ENCODE data around the gene VWA3B.

Gene VWA3B

DNA sequence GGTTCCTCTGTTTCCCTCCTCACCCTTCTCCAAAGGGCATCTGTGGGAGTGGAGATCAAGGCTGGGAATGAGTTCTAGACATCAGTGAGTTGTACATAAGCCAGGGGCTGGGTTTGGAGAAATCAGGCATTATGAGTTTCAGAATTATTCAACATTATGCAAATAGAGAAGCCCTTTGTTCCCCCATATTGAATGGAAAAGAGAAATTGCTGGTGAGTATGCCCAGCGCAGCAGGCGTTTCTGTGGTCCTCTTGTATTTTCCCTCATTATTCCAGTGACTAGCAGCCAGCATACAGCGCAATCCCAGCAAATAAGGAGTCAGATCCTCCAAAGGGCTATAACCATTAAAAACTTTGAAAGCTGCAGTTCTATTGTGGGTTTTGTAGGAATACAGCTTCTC is 94.4 kb downstream of the VWA3B start:
- no peak for DNase-seq

DNA sequence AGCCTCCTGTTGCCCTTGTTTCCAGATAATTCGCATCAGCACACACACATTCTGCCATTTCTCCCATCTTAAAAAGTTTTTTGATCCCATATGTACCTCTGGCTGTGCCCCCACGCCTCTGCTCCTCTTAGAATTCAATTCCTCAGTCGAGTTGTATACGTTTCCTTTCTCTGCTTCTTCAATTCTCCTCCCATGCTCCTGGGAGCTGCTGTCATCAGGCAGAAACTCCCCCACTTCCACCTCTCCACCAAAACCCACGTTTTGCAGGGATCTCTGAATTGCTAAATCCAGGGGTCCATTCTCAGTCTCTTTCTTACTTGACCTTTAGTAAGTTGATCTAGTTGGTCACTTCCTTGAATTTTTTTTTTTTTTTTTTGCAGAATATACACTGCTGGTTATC is 98.8 kb downstream of the VWA3B start:
- no peak for DNase-seq

DNA sequence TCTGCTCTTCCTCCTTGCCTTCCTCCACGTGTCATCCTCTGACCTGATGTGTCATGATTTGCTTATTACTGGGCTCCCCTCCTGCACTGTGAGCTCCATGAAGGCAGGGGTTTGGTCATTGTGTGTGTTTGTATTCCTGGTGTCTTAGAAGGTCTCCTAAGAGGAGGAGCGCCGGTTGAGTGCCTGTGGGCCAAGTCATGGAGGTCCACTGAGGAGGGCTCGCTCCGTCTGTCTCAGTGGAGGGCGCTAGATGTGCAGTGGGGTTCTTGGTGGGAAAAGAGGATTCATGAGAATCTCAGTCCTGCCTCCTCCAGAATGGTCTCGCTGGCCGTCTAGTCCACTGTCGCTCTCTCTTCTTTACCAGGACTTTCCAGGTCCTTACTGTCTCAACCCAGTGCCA is 100.2 kb downstream of the VWA3B start:
- no peak for DNase-seq

DNA sequence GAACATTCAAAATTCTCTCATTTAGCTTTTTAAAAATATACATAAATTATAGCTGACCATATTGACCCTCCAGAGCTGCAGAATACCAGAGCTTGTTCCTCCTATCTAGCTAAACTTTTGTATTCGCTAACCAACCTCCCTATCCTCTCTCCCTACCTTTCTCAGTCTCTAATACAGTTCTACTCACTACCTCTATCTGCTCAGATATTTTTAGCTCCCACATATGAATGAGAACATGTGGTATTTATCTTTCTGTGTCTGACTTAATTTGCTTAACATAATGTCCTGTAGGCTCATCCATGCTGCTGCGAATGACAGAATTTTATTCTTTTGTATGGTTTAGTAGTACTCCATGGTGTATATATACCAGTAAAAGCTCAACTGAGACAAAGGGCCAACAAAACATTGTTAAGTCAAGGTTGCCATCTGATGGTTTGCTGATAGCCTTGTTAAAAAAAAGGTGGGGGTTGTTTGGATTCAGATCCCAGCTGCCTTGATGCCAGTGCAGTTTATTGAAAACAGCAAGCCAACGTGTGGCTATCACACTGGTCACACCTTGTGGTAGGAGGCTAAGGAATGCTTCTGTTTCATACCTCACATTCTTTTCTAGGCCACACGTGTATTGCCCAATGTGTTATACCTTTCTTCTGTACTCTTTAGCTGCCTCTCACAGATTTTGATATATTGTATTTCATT is 101.5 kb downstream of the VWA3B start:
- DNase-seq, result no peak

DNA sequence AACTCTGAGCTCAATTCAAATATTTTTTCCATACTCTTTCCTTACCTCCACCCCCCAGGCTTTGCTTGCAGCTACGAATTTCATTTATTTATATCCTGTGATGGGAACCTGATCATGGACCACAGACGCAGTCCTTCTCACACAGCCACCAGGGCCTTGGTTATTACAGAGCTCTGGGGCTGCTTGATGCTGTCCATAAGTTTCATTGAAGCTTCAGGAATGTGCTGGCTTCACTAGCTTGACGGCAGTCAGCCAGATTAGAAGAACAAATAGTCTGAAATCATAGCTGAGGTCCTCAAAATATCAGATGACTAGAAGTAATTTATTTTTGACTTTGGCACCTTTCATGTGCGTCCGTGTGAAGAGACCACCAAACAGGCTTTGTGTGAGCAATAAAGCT is 104.9 kb downstream of the VWA3B start:
- DNase-seq, result no peak

DNA sequence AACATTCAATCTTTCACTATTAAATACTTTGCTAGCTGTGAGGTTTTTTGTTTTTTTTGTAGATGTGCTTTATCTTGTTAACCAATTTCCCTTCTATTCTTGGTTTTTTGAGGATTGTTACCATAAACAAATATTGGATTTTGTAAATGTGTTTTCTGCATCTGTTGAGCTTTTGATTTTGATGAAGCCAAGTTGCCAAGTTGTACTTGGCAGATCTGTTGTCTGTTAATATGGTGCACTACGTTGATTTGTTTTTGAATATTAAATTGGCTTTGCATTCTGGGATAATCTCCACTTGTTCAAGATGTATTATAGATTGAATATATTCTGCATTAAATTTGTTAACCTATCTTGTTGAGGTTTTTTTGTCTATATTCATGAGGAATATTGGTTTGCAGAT is 114.6 kb downstream of the VWA3B start:
- DNase-seq, result no peak

DNA sequence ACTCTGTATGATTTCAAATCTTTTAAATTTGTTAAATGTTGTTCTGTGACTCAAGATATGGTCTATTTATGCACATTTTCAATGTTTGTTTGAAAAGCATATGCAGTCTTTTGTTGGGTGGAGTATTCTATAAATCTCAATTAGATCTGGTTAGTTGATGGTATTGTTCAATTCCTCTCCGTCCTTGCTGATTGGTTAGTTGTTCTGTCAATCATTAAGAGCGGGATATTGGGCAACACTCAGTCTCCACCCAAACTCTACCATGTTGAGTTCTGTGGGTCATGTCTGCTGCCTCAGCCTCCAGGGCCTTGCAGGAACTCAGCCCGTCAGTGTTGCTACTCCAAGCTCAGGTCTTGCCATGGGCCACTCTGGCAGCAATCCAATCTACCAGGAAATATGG is 118.9 kb downstream of the VWA3B start:
- no peak for DNase-seq

DNA sequence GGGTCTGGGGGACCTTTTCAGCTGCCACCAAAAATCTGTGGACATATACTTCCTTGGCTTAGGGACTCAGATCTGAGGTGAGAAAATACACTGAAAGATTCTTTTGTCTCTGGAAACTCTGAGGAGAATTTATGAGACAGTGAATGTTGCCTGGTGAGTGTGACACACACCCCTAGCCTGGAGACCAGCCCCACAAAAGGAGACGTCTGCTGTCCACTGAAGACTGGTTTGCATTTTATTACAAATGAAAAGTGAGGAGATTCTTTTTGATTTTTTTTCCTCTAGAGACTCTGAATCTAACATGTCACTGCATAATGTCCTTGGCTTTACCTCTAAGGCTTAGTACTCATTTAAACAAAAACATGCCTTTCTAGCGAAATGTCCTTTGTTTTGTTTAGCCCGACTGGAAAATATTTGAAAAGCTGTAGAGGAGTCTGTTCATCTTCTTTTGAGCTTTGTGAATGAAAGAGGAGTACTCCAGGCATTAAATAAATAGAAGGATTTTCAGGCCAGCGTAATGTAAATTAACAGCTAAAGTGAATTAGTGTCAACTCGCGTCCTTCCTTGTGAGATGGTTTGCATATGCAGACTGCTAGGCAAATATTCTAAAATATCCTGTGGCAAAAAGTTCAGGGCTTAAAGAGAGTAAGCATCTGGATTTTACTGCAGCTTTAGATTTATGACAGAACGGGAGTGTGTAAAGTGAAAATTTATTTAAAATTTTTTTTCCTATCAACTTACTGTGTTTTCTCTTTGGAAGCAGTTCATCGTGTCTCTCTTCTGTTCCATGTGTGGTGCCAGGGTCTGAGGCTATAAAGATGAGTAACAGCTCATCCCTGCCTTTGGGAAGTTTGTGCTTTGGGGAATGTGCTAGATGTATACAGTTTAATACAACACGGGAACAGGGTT is 125.4 kb downstream of the VWA3B start:
- no peak for DNase-seq

DNA sequence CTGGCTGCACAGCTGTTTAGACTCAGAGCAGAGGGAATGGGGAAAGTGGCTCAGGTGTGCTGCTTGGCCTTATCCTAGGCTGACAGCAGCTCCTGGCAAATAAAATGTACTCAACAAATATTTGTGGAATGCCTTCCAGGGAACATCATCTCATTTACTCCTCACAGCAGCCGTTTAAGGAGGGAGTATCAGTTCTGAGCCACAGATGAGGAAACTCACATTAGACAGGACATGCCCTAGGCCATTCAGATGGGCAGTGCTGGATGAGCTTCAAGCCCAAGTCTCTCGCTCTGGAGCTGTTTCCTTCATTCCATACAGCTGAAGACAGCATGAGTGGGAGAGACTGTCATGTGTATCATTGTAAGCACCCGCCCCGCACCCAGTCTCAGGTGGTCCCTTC is 129.6 kb downstream of the VWA3B start:
- no peak for DNase-seq

DNA sequence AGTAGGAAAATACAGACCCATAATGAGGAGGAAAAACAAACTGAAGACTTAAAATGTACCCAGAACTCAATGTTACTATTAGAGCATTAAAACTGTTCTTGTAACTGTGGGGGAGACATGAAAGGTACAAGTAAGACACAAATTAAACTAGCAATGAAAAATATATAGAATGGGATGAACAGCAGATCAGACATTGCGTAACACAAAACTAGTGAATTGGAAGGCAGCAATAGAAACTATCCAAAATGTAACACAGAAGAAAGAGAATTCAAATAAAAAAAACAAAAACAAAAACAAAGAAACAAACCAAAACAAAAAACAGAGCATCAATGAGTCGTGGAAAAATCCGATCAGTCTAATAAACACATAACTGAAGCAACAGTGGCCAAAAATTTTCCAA is 132.2 kb downstream of the VWA3B start:
- DNase-seq, result no peak

DNA sequence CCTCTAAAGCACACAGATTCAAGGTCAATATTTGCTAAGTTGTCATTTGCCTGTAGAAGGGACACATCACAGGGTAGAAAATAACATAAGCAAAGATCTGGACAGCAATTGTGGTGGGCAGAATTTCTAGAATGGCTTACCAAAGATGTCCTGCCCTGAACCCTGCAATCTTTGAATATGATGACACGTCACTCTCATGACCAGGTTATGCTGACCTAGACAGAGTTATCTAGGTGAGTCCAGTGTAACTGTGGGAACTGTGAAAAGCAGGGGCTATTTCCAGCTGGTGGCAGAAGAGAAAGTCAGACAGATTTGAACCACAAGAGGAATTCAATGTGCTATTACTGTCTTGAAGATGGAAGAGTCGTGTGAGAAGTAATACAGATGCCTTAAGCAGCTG is 147.0 kb downstream of the VWA3B start:
- DNase-seq, result no peak

DNA sequence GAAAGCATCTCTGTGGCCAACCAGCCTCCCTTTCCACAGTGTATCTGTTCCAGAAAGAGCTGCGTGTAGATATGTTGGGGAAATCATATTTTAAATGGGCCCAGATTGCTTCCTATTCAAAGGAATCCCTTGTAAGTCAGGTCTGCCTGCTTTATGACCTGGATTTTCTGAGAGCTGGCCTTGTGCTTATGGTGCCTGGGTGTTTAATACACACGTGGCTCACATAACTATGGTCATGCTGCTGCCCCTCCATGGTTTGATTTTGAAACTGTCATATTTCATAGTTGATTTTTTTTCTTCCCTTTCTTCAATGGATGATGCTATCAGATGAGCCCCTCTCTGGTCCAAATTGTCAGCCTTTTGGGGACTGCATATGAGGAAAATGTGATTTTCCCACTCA is 147.8 kb downstream of the VWA3B start:
- DNase-seq, result no peak

DNA sequence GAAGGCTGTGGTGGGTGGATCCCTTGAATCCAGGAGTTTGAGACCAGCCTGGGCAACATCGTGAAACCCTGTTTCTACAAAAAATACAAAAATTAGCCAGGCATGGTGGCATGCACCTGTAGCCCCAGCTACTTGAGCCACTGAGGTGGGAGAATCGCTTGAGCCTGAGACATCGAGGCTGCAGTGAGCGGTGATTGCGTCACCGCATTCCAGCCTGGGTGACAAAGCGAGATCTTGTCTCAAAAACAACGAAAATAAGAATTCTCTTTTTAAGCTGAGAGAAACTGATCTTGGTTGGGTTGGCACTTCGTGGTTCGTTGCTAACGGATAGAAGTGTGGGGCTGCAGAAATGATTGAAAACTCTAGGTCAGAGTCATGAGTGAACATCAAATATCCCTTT is 150.0 kb downstream of the VWA3B start:
- DNase-seq, result no peak

DNA sequence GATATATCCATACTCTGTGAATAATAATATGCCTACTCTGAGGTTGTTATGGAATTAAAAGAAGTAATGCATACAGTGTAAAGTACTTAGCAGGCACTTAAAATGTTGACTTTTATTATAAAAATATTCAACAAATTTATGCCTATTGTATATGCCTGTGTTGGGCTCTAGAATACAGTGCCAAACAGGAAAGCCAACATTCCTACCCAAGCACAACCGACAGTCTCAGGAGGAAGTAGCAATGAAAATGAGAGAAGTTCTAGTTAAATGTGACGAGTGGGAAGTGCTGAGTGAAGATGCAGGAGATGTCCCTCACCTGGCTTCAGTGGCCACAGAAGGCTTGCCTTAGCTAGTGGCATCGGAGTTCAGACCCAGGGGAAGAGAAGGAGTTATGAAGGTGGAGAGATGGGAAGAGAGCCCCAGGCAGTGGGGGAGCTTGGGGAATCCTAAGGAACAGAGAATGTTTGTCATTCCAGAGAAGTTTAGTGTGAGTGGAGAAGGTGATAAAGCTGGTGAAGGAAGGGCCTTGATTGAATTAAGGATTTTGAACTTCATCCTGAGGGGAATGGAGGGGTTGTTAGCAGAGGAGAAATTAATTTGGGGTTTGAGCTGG is 153.9 kb downstream of the VWA3B start:
- no peak for DNase-seq

DNA sequence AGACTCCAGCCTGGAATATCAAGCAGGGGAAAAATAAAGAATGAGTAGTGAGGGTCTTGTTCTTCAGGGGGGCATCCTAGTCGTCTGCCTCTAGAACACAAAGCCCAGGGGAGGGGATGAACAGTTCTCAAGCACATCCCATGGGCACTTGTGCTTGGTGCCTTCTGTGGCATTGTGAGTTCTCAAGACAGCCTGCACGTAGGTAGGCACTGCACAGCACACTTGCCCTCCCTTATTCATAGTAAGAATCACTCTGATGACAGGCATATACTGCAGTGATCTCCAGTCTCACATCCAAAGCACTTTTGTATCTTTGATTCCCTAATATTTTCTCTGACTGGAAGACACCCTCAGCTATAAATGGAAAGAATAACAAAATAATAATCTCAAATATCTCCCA is 154.6 kb downstream of the VWA3B start:
- no peak for DNase-seq

DNA sequence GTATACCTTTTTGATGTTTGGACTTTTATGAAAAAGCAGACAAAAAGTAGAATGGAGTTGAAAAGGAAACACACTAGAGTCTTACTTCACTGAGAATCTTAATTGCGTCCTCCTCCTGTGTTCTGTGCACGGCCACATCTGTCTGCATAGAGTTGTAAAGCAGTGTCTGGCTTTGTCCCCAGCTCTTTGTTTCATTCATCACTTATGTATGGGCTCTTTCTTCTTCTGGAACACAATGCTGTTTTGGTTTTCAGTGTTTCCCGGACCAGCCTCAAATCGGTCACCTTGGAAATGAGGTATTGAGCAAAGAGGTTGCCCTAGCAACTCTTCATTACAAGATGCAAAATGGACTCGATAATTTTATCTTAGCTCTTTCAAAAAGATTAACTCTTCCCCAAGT is 155.0 kb downstream of the VWA3B start:
- DNase-seq, result no peak

DNA sequence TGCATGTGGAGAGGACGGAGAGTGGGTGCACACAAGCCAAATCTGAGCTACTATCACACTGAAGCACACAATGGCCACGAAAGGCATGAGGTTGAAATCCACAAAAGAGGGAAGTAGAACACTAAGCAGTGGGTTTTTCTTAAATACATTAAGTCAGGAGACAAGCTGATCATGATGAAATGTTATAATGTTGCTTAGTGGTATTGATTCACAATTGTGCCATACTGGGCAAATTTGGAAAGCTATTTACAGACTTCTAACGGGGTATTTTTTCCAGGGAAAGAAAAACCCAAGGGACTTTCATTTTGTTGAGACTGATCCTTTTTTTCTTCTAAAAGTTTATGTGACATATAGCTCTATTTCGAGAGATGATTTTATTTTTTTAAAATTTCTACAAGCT is 158.5 kb downstream of the VWA3B start:
- DNase-seq, result no peak

DNA sequence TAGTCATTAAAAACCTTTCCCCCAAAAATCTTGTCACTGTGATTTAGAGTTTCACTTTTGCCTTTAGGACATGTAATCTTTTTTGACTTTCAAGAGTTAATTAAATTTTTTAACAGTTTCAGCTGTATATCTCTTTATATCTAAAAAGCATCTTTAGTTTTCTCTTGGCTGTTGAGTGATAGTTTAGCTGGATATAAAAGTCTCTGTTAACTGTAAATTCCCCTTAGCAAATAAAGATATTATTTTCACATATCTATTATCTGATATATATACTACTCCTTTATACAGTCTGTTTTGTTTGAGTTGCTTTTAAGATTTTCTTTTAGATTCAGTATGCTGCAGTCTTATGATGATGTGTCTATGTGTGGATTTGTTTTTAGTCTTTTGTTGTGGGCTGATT is 160.4 kb downstream of the VWA3B start:
- no peak for DNase-seq

DNA sequence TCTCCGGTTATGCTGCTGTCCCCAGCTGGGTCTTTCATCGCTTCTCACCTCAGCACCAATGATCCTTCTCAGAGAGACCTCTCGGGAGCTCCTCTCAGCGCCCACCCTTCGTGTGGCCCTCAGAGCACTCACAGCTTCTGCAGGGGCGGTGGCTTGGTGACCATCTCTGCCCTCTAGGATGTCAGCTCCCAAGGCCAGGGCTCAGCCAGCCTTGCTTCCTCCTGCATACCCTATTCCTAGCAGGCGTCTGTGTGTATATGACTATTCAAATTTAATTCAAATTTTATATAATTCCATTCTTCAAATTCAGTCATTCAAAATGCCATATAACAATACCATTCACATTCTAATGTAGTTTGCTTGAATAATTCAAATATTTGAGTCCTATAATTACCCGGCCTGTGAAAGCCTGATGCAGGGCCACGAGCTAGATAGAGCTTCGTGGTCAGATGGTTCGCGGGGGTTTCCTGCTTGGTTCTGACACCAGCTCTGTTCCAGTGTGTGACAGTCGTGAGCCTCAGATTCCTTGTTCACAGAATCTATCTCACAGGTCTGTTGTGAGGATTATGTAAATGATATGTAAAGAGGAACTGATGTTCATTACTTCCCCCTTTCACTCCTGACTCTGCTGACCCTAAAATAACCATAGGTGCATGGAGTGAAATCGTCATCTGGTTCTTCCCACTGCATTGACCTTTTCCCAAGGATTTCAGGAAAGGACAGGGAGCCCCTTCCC is 165.2 kb downstream of the VWA3B start:
- no peak for DNase-seq

DNA sequence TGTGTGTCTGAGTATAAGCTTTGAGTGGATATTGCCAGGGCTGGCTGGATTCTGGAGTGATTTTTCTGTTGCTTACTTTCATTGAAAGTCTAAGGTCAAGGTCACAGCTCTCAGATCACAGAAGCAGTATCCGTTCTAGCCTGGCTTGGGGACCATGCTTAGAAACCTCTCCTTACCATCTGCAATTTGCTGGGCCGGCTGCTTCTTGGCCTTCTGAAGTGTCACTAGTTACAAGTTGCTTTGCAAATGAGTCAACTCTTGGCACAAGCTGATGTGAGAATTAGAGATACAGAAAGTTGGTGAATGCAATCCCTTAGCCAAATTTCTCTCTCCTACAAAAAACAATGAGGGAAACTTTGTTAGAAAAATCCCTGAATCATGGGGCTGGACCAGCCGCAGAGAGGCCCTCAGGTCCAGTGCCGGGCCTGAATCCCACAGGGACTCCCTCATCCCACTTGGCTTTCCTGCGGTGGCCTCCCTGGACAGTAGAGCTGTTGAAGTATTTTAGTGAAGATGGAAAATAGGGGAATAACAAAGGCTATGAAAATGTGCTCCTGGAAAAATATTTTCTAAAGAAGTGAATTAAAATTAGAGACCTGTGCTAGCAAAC is 166.6 kb downstream of the VWA3B start:
- no peak for DNase-seq

DNA sequence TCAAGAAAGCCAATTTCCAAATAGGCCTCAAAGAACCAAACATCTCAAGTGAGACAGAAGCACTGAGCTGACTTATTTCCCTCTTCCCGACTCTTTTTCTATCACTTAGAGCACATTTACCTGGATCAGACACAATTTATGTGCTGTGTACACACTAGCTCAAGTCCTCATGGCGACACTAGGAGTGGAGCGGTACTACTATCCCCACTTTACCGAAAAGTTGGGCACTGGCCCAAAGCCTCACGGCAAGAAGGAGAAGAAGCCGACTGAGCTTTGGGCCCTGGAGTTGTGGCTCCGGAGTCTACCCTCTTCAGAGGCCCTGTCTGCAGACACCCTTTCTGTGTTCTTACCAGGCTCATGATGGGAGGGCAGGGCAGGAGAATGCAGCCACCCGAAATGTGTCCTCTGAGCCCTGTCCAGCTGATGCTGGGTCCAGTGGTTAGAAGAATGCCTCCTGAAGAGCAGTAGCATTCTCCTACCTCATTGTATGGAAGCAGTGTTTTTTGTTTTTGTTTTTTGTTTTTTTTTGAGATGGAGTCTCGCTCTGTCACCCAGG is 167.6 kb downstream of the VWA3B start:
- no peak for DNase-seq

DNA sequence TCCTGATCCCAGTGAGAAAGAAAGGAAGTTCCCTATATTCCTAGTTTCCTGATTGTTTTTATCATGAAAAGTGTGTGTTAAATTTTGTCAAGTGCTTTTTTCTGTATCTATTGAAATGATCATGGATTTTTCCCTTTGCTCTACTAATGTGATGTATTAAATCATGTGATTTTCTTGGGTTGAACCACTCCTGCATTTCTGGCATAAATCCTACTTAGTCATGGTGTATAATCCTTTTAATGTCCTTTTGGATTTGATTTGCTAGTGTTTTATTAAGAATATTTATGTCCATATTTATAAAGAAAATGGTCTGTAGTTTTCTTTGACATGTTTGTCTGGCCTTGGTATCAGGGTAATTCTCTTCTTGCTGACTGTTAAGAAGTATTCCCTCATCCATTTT is 171.9 kb downstream of the VWA3B start:
- no peak for DNase-seq

DNA sequence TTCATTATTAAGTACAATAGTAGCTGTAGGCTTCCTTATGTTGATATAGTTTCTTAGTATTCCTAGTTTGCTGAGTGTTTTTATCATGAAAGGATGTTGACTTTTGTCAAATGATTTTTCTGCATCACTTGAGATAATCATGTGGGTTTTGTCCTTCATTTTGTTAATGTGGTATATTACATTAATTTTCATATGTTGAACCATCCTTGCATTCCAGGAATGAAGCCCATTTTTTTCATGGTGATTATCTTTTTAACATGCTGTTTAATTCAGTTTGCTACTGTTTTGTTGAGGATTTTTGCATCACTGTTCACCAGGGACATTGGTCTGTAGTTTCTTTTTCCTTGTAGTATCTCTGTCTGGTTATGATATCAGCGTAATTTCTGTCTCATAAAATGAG is 176.4 kb downstream of the VWA3B start:
- no peak for DNase-seq

All from NCI-H524 treated with DMSO at 0.1 percent for 48 hours (cell line).